NB4 (cell line): ENCODE results near the gene TRIM39.

Experiments used
- POLR2A ChIP-seq: IDR thresholded peaks from 2 replicates; pipeline ENCODE4 v1.6.1; 2011; ENCODE audit warnings: mild to moderate bottlenecking; ENCODE audit not compliant: insufficient read length; ENCODE audit errors: extremely low read depth
- TF ChIP-seq, protein P1 (sequence below): IDR thresholded peaks from one replicate; pipeline ENCODE4 v1.5.1; 2012; ENCODE audit warnings: low read depth, low read length

DNA sequence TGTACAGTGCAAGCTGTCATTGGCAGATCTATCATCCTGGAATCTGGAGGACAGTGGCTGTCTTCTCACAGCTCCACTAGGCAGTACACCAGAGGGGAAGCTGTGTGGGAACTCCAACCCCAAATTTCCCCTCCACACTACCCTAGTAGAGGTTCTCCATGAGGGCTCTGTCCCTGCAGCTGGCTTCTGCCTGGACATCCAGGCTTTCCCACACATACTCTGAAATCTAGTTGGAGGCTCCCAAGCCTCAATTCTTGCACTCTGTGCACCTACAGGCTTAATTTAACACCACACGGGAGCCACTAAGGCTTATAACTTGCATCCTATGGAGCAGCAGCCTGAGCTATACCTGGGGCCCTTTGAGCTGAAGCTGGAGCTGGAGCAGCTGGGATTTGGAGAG is 43.0 kb upstream of the TRIM39 start:
- TF ChIP-seq, protein P1, sequence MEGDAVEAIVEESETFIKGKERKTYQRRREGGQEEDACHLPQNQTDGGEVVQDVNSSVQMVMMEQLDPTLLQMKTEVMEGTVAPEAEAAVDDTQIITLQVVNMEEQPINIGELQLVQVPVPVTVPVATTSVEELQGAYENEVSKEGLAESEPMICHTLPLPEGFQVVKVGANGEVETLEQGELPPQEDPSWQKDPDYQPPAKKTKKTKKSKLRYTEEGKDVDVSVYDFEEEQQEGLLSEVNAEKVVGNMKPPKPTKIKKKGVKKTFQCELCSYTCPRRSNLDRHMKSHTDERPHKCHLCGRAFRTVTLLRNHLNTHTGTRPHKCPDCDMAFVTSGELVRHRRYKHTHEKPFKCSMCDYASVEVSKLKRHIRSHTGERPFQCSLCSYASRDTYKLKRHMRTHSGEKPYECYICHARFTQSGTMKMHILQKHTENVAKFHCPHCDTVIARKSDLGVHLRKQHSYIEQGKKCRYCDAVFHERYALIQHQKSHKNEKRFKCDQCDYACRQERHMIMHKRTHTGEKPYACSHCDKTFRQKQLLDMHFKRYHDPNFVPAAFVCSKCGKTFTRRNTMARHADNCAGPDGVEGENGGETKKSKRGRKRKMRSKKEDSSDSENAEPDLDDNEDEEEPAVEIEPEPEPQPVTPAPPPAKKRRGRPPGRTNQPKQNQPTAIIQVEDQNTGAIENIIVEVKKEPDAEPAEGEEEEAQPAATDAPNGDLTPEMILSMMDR: no peak
- no peak for TF ChIP-seq POLR2A
